Fibroblast of lung (primary cell): ENCODE data around the gene OR2D3.

ENCODE experiments used
- CTCF ChIP-seq, 2 donors: IDR thresholded peaks in 1 of 2; conservative IDR thresholded peaks in 1 of 2; 1 replicate in 1 of 2; 2 replicates in 1 of 2; pipeline ENCODE4 v1.5.1; 2011 to 2012; ENCODE audit warnings: low read length in 2 of 2, control low read depth in 1 of 2, inconsistent platforms in 1 of 2, low read depth in 1 of 2, mild to moderate bottlenecking in 1 of 2
- EZH2 ChIP-seq: IDR thresholded peaks from 2 replicates; pipeline ENCODE4 v1.5.1; 2012; ENCODE audit warnings: low read length, control low read depth, mild to moderate bottlenecking; ENCODE audit errors: missing control alignments

- no peak for TF ChIP-seq CTCF (conservative IDR thresholded peaks at IDR 0.05 in 1 of 2, IDR thresholded peaks at IDR 0.05 in 1 of 2; ENCODE audit: low read depth in 1 of 2, low read length in 2 of 2)
- no peak for TF ChIP-seq EZH2
Observed at GRCh38 chr11:6876325-6876724, 44.5 kb upstream of the OR2D3 start, which contains the start of gene OR10A4.
